NCI-H446 (cell line): ENCODE results near the gene FAM43B.
"Not testable (repeated sequence)": the region's sequence is repeated elsewhere in the genome, so short reads cannot be mapped to it uniquely, and the experiment has no call there.

Experiments
- DNase-seq, 2 experiments: peaks; one replicate each; lab custom pipeline; 2025; lab: John Stamatoyannopoulos, UW

FAM43B gene, protein sequence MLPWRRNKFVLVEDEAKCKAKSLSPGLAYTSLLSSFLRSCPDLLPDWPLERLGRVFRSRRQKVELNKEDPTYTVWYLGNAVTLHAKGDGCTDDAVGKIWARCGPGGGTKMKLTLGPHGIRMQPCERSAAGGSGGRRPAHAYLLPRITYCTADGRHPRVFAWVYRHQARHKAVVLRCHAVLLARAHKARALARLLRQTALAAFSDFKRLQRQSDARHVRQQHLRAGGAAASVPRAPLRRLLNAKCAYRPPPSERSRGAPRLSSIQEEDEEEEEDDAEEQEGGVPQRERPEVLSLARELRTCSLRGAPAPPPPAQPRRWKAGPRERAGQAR

DNA sequence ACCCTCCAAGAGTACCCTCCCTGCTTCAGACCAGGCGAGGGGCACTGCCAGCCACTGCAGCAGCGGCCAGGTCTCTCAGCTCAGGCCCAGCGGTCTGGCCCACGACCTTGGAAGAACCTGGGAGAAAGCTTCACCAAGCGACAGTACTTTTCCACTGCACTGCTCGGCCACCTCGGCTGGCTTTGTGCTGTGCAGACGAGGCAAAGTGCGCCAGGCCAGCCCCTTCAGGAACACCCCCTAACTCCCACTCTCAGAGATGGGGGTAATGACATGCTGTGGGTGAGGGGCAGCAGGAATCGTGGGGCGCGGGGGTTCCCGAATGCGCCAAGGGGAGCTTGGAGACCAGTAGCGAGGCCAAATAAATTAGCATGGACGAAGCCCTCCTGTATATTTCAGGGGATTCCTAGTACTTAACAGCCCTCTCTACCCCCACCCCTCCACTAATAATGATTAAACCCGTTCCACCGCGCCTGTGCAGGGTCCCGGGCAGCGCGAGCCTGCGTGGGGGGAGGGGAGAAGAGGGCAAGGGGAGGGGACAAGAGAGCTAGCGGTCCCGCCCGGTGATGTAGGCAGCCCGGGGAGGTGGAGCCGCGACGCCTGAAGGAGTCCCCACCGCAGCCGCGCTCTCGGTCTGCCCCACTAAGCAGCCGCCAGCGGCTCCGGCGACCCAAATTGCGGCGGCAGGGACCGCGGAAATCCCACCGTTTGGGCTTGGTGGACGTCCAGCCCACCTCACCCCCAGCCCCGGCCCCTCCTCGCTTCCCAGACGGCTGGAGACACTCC, at the start of gene FAM43B:
Gene FAM43B (plus strand): TSS at position 629 of the 783 bp plus-strand sequence. CDS start 401 bp downstream, outside the sequence.
- no peak for DNase-seq

DNA sequence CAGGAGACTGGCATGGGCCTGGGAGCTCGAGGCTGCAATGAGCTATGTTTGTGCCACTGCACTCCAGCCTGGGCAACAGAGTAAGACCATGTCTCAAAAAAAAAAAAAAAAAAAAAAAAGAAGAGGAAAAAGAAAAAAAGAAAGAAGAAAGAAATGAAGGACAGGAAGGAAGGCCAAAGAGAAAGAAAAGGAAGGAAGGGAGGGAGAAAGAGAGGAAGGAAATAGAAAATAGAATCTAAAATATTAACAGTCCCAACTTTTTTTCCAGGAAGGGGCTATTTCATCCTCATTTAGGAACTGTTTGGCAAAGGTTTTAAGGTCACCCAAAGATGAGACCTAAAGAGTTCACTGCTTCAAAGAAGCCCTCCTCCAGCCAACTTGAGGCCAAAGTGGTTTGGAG, 46.9 kb upstream of the FAM43B start:
- no peak for DNase-seq

DNA sequence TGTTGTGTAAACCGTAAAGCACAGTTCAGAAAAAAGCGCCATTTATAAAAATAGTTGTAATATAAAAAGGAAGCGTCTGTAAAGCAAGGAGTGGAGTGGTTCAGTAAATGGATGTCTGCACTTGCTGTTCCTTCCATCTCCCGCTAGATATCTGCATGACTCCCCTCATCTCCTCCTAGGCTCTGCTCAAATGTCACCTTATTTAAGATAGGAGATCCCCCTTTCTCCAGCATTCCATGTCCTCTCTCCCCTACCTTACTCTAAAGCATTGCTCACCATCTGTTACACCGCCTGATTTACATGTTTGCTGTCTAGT, 45.2 kb upstream of the FAM43B start:
- no peak for DNase-seq

DNA sequence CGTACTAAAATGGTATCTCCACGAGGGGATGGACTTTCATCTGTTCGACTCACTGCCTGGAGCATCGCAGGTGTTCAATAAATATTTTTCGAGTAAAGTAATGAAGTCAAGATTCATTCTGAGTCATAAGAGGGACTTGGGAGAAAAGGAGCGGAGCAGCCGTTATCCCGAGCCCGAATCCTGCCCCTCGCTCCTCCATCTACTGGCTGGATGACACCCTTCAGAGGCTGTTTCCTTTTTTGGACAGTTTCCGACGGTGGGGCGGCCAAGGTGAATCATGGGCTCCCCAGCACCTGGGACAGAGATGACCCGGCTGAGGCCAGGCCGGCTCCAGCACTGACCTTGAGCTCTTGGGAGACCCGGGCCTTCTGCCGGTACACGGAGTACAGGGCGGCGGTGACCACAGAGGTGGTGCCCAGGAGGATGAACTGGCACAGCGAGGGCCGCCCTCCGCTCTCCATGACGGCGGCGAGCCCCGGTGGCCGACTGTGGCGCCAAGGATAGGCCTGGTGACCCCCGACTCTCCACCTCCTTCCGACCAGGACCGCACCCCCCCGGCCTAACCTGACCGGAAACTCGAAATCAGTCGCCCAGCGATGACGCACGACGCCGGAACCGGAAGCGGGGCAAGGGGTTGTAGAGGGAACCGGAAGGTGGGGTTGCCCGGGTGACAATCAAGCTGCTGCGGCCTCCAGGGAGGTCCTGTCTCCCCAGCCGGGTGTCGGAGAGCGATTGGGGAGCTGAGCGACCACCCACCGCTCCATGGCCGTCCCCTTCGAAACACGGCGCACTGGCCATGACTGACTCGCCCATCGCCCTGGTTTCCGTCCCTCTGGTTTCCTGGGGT, 44.6 kb upstream of the FAM43B start, which contains the start of gene MUL1:
Gene MUL1 (minus strand): TSS at position 588 of the 847 bp plus-strand sequence. CDS start 127 bp downstream, at position 461.
- peak; percentile 85 to 92 for DNase-seq

DNA sequence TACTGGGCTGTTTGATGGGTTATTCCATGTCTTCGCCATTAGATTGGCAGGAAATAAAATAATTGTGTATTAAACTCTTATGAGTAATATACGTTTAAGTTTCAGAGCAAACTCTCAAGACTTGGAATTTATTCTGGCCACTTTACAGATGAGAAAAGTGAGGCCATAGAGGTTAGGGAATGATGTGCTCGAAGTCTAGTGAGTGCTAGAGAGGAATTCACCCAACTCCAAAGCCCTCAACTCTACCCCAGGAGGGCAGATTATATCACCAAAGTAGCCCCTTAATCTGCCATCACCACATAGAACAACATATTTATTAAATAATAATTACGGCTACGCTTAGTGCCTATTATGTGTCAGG, 44.0 kb upstream of the FAM43B start:
- no peak for DNase-seq

DNA sequence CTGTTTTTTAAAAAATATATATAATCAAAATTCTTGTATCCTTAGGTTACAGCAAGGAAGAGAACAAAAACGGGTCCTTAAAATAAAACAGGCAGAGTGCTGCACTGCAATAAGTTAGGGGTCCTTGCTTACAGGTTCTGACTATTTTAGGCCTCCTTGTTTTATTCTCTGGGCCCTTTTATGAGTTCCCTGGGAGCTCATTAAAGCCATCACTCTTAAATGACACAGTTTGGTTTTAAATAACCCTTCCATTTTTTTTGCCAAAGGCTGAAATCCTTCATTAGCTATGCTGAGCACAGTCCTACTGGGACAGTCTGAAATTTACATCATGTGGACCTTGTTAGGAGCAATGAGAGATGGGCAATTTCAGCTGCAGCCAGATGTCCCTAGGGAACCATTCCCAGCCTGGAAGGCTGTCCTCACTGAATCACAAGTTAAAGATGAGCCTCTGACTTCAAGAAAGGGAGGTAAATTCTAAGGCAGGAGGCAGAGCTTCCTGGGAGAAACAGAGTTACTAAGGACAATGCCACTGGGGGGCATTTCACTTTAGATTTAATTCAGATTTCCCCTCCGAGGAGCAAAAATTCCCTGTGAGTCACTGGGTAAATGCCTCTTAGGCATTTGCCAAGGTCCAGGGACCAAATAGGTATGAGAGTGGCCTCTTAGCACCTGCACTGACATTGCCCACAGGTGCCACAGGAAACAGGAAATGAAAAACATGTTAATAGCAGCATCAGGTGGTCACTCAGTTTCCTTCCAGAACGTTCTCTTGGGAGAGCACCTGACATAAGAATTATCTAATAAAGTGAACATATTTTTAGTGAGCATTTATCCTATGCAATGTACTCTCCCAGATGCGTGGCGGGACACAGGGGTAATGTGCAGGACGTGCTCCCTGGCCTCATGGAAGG, 40.6 kb upstream of the FAM43B start:
- DNase-seq: no peak

DNA sequence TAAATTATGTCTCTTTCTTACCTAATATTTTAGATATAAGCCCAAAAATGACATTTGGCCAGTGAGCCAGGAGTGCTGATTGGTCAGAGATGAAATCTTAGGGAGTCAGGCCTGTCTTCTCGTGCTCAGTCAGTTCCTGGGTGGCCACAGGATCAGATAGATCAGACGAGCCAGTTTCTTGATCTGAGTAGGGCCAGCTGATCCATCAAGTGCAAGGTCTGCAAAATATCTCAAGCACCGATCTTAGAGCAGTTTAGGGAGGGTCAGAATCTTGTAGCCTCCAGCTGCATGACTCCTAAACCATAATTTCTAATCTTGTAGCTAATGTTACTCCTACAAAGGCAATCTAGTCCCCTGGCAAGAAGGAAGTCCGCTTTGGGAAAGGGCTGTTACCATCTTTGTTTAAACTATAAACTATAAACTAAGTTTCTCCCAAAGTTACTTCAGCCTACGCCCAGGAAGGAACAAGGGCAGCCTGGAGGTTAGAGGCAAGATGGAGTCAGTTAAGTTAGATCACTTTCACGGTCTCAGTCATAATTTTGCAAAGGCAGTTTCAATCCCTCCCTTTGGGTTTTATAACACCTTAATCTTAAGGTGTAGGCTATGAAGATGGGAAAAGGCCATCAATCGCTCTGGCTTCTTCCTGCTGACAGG, 32.6 kb upstream of the FAM43B start:
- not testable (repeated sequence) for DNase-seq

DNA sequence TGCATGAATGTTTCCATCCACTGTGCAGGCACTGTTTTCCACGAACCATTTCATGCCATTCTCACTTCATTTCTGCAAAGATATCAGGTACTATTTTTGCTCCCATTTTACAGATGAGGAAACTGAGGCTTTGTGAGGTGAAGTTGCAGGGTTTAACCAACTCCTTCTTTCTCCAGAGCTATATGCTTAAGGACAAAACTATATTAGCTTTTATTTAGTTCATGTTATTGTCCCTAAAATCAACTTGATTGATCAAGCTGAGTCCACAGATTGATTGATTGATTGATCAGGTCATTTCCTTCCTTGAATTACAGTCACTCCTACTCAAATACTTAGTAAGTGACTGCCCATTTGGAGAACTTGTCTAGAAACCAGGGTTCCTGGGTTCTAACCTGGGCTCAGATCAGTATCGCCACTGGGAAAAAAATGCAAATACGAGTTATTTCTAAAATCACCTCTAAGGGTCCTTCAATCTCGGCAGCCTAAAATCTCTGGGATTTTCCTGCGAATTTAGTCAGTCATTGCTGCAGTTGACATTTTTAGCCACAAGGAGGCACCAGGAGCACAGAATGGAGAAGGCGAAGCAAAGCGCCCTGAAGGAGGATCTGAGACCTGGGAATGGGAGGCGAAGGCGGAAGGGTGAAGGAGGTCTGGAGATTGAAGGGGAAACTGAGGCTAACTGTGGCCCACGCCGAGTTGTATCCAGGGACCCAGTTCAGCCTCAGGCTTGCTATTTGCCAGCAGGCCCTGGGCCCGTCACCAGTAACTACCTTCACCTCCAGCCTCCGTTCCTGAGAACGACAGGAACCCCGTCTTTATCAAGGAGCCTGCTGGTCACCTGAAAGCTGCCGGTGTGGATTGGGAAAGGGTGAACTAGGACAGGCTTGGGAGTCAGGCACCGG, 30.2 kb upstream of the FAM43B start:
- peak; percentile 83 to 89 for DNase-seq

DNA sequence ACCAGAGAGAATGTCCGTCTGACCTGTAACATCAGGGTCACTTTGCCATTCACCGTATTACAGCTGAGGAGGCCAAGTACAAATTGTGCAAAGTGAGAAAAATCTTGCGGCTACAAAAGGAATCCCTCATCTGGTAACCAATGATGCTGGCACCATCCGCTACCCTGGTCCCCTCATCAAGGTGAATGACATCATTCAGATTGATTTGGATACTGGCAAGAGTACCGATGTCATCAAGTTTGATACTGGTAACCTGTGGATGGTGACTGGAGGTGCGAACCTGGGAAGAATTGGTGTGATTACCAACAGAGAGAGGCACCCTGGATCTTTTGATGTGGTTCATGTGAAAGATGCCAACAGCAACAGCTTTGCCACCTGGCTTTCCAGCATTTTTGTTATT, 26.1 kb upstream of the FAM43B start:
- no peak for DNase-seq

DNA sequence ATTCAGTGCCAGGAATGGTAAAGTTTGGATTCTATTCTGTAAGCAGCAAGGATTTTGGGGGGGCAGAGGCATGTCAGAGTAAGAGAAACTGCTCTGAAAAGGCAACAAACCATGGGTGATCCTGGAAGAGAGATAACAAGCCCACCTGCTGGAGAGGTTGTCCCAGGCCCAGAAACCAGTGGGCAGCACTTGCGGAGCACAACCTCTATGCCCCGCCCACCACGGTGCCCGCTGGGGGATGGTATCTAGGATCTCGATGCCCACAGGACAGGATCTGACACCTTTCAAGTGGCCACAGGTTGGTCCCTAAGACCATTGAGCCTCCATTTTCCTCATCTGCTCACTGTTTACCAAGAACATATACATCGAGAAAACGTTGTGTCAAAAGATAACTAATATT, 24.2 kb upstream of the FAM43B start:
- no peak for DNase-seq

DNA sequence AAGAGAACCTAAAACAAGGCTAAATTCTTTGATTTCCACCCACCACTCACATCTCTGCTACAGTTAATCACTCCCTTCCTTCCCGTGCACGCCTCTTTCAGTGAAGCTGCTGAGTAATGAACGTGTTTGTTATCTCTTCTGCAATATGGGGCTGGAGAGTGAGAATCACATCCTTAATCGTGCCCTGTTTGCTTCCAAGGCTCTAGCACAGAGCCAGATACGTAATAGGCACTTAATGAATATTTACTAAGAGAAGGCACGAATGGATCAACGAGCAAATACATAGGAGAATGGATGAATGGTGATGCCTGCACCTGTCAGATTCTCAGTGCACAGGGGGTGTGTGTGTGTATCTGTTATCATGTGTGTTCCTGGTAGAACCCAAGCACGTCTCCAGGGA, 22.1 kb upstream of the FAM43B start:
- no peak for DNase-seq

DNA sequence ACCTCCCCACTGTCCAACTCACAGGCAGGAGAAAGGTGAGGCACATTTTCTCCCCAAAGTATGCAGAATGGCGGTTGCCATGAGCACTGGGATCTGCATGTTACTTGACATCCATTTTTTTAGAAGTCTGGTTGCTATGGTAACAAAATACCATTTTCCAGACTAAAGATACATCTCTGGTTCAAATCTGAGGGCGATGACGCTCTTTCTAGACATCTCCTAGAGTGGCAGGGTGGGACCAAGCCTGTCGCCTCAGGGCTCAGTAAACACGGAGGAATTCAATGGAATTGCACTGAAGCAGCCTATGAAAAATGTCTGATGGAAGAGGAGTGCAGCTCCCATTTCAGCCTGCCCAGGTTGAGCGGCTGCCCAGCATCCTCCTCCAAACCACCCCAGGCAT, 21.5 kb upstream of the FAM43B start:
- DNase-seq: no peak

DNA sequence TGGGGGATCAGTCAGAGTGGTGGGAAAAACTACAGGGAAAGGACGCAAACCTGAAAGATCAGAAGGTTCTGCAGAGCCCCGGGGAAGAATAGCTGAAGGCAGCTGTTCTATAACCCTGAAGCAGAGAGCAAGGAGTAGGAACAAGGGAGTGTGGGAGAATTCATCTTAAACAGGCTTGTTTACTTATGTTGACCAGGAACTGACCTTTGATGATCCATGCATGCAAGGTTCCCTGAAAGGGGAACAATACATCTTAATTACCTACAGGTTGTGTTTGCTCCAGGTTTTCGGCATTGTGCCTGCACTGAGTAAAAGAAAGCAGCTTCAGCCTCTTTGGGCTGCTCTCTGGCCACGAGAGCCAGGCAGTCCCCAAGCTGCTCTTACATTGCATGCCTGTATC, 18.7 kb upstream of the FAM43B start:
- no peak for DNase-seq

DNA sequence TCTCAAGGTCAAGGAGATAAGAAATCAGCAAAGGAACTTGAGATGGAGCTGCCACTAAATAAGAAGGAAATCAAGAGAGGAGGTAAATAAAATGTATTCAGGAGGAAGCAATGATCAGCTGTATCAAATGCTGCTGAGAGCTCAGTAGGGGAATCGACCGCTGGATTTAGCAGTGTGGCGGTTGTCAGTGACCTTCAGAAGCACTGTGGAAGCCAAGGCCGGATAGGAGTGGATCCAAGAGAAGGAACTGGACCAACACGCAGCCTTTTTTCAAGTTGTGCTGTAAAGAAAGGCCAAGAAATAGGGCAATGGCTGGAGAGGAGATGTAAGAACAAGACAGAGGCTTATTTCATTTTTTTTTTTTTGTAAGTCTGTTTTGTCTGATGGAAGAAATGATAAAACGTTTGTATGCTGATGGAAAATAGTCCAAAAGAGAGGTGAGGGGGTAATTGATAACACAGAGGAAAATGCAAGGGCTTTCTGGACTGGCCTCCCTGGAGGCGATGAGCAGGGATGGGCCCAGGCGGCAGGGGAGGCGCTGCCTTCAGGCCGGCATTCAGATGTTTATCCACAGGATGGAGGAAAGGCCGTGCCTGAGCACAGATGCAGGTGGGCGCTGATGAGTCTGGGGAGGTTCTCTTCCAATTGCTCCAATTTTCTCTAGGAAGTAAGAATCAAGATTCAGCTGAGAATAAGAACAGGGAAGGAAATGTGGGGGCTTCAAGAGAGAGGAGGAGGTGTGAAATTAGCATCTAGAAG, 17.5 kb upstream of the FAM43B start:
- no peak for DNase-seq

DNA sequence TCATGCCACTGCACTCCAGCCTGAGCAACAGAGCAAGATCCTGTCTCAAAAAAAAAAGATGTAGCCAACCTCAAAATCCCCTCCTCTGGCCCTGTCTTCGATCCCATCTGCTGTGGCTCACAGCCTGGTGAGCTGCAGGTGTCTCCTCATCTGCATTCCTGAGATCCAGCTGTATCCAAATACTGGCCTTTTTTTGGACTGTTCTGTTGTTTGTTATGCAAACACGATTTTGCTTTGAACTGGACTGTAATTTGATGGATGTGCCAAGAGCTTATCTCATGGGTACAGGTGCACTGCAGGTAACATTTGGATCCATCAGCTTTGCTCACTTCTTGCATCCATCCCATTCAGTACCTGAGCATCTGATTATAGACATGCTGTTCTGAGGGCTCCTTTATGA, 14.1 kb upstream of the FAM43B start:
- DNase-seq: no peak

DNA sequence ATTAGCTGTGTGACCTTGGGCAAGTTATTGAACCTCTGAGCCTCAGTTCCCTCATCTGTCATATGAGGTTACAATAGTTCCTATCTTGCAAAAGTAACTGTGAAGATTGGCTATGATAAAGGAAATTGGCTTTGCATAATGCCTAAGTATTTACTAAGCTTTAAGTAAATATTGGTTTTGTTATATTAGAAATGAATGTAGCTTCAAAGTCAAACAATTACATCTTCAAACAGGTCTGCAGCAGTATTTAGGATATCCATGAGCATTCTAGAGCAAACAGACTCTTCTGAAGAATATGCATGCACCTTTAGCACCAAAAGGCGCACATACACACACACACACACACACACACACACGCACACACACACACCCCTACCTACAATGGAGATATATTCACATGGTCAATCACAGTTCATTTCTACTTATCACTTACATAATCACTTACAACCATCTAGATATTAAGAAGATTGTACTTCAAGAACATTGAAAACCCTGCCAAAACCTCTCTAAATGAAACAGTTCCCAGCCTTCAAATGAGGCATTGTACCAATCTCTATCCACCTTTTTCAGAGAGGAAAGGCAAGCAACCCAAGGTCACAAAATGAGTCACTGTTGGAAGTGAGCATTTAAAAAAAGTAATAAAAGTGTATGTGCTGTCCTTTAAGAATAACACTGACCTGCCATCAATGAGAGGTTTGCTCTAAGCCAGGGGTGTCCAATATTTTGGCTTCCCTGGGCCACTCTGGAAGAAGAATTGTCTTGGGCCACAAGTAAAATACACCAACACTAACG, 13.4 kb upstream of the FAM43B start:
- no peak for DNase-seq

DNA sequence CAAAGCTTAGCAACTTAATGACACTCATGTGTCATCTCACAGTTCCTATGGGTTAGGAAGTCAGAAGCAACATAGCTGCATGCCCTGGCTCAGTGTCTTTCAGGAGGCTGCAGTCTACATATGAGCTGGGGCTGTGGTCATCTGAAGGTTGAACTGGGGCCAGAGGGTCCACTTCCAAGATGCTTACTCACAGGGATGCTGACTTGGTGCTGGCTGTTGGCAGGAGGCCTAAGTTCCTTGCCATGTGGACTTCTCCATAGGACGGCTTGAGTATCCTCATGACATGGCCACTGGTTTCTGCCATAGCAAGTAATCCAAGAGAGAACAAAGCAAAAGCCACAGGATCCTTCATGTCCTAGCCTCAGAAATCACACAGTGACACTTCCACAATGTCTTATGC, 12.1 kb upstream of the FAM43B start:
- DNase-seq: no peak

DNA sequence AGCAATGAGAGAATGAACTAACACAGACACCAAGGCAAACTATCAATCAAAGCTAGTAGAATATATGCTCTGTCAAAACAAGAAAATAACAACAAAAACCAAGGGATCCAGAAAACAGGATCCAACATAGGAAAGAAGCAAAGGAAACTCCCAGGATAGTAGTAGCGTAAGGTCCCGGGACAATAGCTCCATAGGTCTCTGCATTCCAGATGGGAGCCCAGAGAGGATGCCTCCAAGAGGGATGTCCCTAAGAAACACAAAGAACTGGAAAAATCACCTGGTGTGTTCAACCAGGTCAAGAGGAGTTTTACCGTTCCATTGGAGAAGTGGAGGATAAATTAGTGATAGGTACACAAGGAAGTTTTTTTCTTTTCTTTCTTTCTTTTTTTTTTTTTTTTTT, 5.7 kb upstream of the FAM43B start:
- no peak for DNase-seq
